HepG2 (cell line): ENCODE results near the gene MARCHF4. TPM values are rescaled to one million over a fixed set of nuclear protein-coding genes. Genes with fewer than 3 reads are reported as not detected.

ENCODE experiments used
- ATAC-seq: fragments of 200-7000 bp; cut with Tn5 transposase; 3 replicates; pipeline ENCODE4 v1.9.1; 2020; ENCODE audit warnings: mild to moderate bottlenecking, moderate library complexity
- BruUV-seq: library from RNA; stranded (reverse); fragments of 400-500 nt; replicated peaks from 2 replicates; lab custom pipeline; 2021; lab: Mats Ljungman, UMichigan
- CTCF ChIA-PET: fragments of 300-600 bp; formaldehyde crosslinking; extraction: SDS; loops from one replicate; lab custom pipeline; 2021; ENCODE audit warnings: low total read pairs, inconsistent platforms, low intra/inter-chr PET ratio; lab: Yijun Ruan, JAX
- POLR2A ChIA-PET: fragments of 350-600 bp; sonication (Branson Sonifier 250); formaldehyde crosslinking; loops from one replicate; lab custom pipeline; 2020; ENCODE audit warnings: antibody characterized with exemption, inconsistent platforms; lab: Yijun Ruan, JAX
- DNase-seq: peaks from one replicate; pipeline ENCODE4 v3.0.0-alpha.2; 2015; ENCODE audit warnings: low spot score
- FAIRE-seq: peaks from 3 replicates; lab custom pipeline; 2011; peaks lifted over from hg19 to GRCh38; lab: Jason Lieb, UNC
- H2AFZ ChIP-seq: one replicate; pipeline ENCODE4 v1.6.1; 2011; ENCODE audit warnings: low read length, inconsistent platforms
- H3K27ac ChIP-seq: fragments of 300-600 bp; 3 replicates; pipeline ENCODE4 v1.8.0; 2011; ENCODE audit warnings: mixed run types, mild to moderate bottlenecking, mixed read lengths, low read length, inconsistent platforms; ENCODE audit not compliant: insufficient read depth; ENCODE audit errors: extremely low read length
- H3K27me3 ChIP-seq, 2 experiments: fragments of 200-600 bp in 1 of 2; 2 replicates in 1 of 2; 3 replicates in 1 of 2; pipeline versions ENCODE4 v1.6.0 to v1.8.0; 2011; ENCODE audit warnings: low read length in 2 of 2, mild to moderate bottlenecking in 2 of 2, moderate library complexity in 2 of 2, inconsistent platforms in 1 of 2; ENCODE audit not compliant: insufficient read depth in 2 of 2, control insufficient read depth in 1 of 2
- H3K36me3 ChIP-seq, 2 experiments: fragments of 200-600 bp in 1 of 2; replicated peaks in 1 of 2; 2 replicates in 1 of 2; 3 replicates in 1 of 2; pipeline versions ENCODE4 v1.5.1 to v1.8.0; 2011; ENCODE audit warnings: low read length in 2 of 2, inconsistent platforms in 1 of 2; ENCODE audit not compliant: insufficient read depth in 2 of 2, control insufficient read depth in 1 of 2
- H3K4me1 ChIP-seq: 2 replicates; pipeline ENCODE4 v1.5.1; 2012; ENCODE audit warnings: low read length, inconsistent platforms; ENCODE audit not compliant: insufficient read depth
- H3K4me2 ChIP-seq: 2 replicates; pipeline ENCODE4 v1.6.0; 2011; ENCODE audit warnings: low read depth, low read length, inconsistent platforms
- H3K4me3 ChIP-seq, 3 experiments: fragments of 200-600 bp in 1 of 3; sonication (generic), shearing (Covaris generic) in 1 of 3; replicated peaks in 1 of 3; 2 replicates each; pipeline ENCODE4 v1.5.1; 2011 to 2016; ENCODE audit warnings: low read length in 3 of 3, inconsistent platforms in 2 of 3, low read depth in 2 of 3, mild to moderate bottlenecking in 2 of 3, control low read depth in 1 of 3, mixed read lengths in 1 of 3; ENCODE audit not compliant: insufficient read depth in 1 of 3
- H3K79me2 ChIP-seq: one replicate; pipeline ENCODE4 v1.6.1; 2011; ENCODE audit warnings: low read length, inconsistent platforms; ENCODE audit not compliant: insufficient read depth
- H3K9ac ChIP-seq: 2 replicates; pipeline ENCODE4 v1.6.0; 2011; ENCODE audit warnings: mild to moderate bottlenecking, low read depth, low read length, inconsistent platforms; ENCODE audit not compliant: insufficient read depth
- H3K9me3 ChIP-seq: 2 replicates; pipeline ENCODE4 v1.5.1; 2012; ENCODE audit warnings: mild to moderate bottlenecking, low read length
- H4K20me1 ChIP-seq: 2 replicates; pipeline ENCODE4 v1.6.0; 2011; ENCODE audit warnings: inconsistent platforms, mild to moderate bottlenecking, low read length, moderate library complexity; ENCODE audit not compliant: insufficient read depth
- CC2D1A ChIP-seq: sonication (generic); formaldehyde crosslinking; IDR thresholded peaks from 2 replicates; pipeline ENCODE4 v1.8.1; 2023; ENCODE audit warnings: mild to moderate bottlenecking, missing genetic modification reagents
- FOXO4 ChIP-seq: sonication (generic); formaldehyde crosslinking; conservative IDR thresholded peaks from 2 replicates; pipeline ENCODE4 v1.8.1; 2023; ENCODE audit warnings: missing genetic modification reagents
- IRF9 ChIP-seq: sonication (generic); formaldehyde crosslinking; IDR thresholded peaks from 2 replicates; pipeline ENCODE4 v1.8.0; 2022; ENCODE audit warnings: missing genetic modification reagents, mild to moderate bottlenecking, borderline replicate concordance
- MAFG ChIP-seq: sonication (generic); formaldehyde crosslinking; IDR thresholded peaks from 2 replicates; pipeline ENCODE4 v1.5.1; 2020; ENCODE audit warnings: mild to moderate bottlenecking, missing genetic modification reagents
- RBM22 ChIP-seq: fragments of 200-400 bp; formaldehyde crosslinking; optimal IDR thresholded peaks from 2 replicates; pipeline ENCODE3; 2017; ENCODE audit warnings: mild to moderate bottlenecking, low read length, moderate library complexity
- TBP ChIP-seq: sonication (generic); formaldehyde crosslinking; IDR thresholded peaks from 2 replicates; pipeline ENCODE4 v1.5.0; 2020; ENCODE audit warnings: missing genetic modification reagents
- TBX3 ChIP-seq: fragments of 450-650 bp; IDR thresholded peaks from 2 replicates; pipeline ENCODE4 v1.6.1; 2017; ENCODE audit warnings: antibody characterized with exemption, mild to moderate bottlenecking, inconsistent platforms, borderline replicate concordance
- ZNF24 ChIP-seq: fragments of 450-650 bp; IDR thresholded peaks from 2 replicates; pipeline ENCODE4 v1.6.1; 2017; ENCODE audit warnings: antibody characterized with exemption, mild to moderate bottlenecking
- ZNF773 ChIP-seq: sonication (generic); formaldehyde crosslinking; IDR thresholded peaks from 2 replicates; pipeline ENCODE4 v1.4.0; 2020; ENCODE audit warnings: missing genetic modification reagents, borderline replicate concordance
- ZSCAN9 ChIP-seq: IDR thresholded peaks from 2 replicates; pipeline ENCODE4 v1.6.1; 2016; ENCODE audit warnings: borderline replicate concordance
- WGBS: methylation state at CpG from one replicate; pipeline ENCODE4 v1.1.6; 2017; ENCODE audit warnings: low lambda C conversion rate; 5-methylcytosine and 5-hydroxymethylcytosine counted together
- in situ Hi-C: cut with HindIII; loops from 2 replicates; pipeline ENCODE4 v1.10.0; 2017; ENCODE audit warnings: low pct_unique_long_range_greater_than_20kb; ENCODE audit not compliant: extremely low pct_ligation_motif_present
- intact Hi-C: fragments of 100-400 bp; cut with micrococcal nuclease; formaldehyde crosslinking; loops from one replicate; pipeline ENCODE4 v1.10.0; 2022; ENCODE audit not compliant: unreplicated experiment
- polyA plus RNA-seq, 8 experiments: library from polyadenylated mRNA; depleted of rRNA in 3 of 8; stranded (reverse) in 7 of 8; unstranded in 1 of 8; fragments of >200 nt; fragmentation: Illumina TruSeq in 4 of 8; extraction: Trizol in 4 of 8; gene quantifications; 2 replicates each; pipeline versions ENCODE4 v1.2.1 to v1.2.3, GENCODE V29; 2011 to 2016; ENCODE audit warnings: low read depth in 4 of 8, missing spikeins in 1 of 8, mixed read lengths in 1 of 8; ENCODE audit not compliant: insufficient read depth in 1 of 8
- total RNA-seq, 5 experiments: library from RNA; depleted of rRNA; stranded (reverse); fragments of >200 nt; fragmentation: Illumina TruSeq; extraction: Trizol; gene quantifications; 2 replicates each; pipeline ENCODE4 v1.2.3, GENCODE V29; 2016; ENCODE audit warnings: low read depth in 1 of 5

Gene MARCHF4
- total and polyA plus RNA-seq, 2 of the 13 experiments (the other 11 are each of a cell fraction or from before 2014, with no cell fraction given), result not detected

GRCh38 chr2:216392945-216393840 lies 20.9 kb upstream of the MARCHF4 start:
- no peaks in the 10 kb centered on the region for H3K79me2 ChIP-seq
- intact Hi-C loops (no loop called here), in situ Hi-C loops (no loop called here)
- POLR2A ChIA-PET, result no interaction called here
- WGBS, result 29% methylated on average over 12 of the region's 12 CpGs
- H3K4me3 ChIP-seq, result no peak overlapping the region
- H3K27me3 ChIP-seq, result peaks cover 4 to 42% of the 10 kb centered on the region in 2 experiments
- TF ChIP-seq TBP (CRISPR knock-in tag) (no peak), TBX3 (no peak), ZNF24 (no peak), ZNF773 (CRISPR knock-in tag) (no peak), IRF9 (no peak), FOXO4 (CRISPR knock-in tag) (no peak), RBM22 (no peak), MAFG (no peak), CC2D1A (CRISPR knock-in tag) (no peak), ZSCAN9 (CRISPR knock-in tag) (no peak)
- BruUV-seq, result no TSS peak
- DNase-seq (no peak), FAIRE-seq (no peak), ATAC-seq (no peak)
- no peak overlapping the region for H3K27ac ChIP-seq
- H3K4me1 ChIP-seq, result no peaks in the 10 kb centered on the region
- H4K20me1 ChIP-seq, result no peaks in the 10 kb centered on the region
- no peak overlapping the region for H3K4me2 ChIP-seq
- H2AFZ ChIP-seq, result no peak overlapping the region
- CTCF ChIA-PET, result no interaction called here
- H3K36me3 ChIP-seq, result no peaks in the 10 kb centered on the region
- no peaks in the 10 kb centered on the region for H3K9me3 ChIP-seq
- no peak overlapping the region for H3K9ac ChIP-seq
